GM18505 (cell line): ENCODE measurements around the gene UTP20.
"Not testable (repeated sequence)": the region's sequence is repeated elsewhere in the genome, so short reads cannot be mapped to it uniquely, and the experiment has no call there.

ENCODE experiments used
- ATAC-seq: cut with Tn5 transposase; IDR thresholded peaks from one replicate; pipeline ENCODE4 v1.9.1; 2021; ENCODE audit not compliant: unreplicated experiment
- POLR2A ChIP-seq: IDR thresholded peaks from 4 replicates; pipeline ENCODE4 v1.6.1; 2011; ENCODE audit warnings: borderline replicate concordance; ENCODE audit not compliant: insufficient read depth, insufficient read length; ENCODE audit errors: extremely low read depth

UTP20 gene

GRCh38 chr12:101343893-101344292, 64.0 kb downstream of the UTP20 start:
- no peak for TF ChIP-seq POLR2A
- ATAC-seq, result no peak

GRCh38 chr12:101351682-101352081, 71.8 kb downstream of the UTP20 start:
- ATAC-seq, result no peak
- no peak for TF ChIP-seq POLR2A

- TF ChIP-seq POLR2A, result no peak
- no peak for ATAC-seq
These were observed 76.9 kb downstream of the UTP20 start for GRCh38 chr12:101356794-101357193.

DNA sequence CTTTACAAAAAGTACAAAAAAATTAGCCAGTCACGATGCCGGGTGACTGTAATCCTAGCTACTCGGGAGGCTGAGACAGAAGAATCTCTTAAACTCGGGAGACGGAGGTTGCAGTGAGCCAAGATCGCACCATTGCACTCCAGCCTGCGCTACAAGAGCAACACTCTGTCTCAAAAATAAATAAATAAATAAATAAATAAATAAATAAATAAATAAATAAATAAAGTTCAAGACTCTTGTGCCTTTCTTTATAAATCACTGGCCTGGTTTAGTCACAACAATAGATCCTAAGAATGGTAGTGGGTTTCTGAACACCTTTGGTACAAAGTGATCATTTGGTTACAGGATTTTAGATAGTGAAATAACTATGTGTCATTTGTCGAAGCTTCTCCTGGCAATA, 81.5 kb downstream of the UTP20 start:
- no peak for TF ChIP-seq POLR2A
- no peak for ATAC-seq

- TF ChIP-seq POLR2A, result no peak
- ATAC-seq, result no peak
These were observed 88.1 kb downstream of the UTP20 start for GRCh38 chr12:101368016-101368415.

- no peak for TF ChIP-seq POLR2A
- ATAC-seq, result no peak
These were observed 92.5 kb downstream of the UTP20 start for GRCh38 chr12:101372431-101372830.

GRCh38 chr12:101375573-101375972, 95.7 kb downstream of the UTP20 start:
- TF ChIP-seq POLR2A, result no peak
- no peak for ATAC-seq

DNA sequence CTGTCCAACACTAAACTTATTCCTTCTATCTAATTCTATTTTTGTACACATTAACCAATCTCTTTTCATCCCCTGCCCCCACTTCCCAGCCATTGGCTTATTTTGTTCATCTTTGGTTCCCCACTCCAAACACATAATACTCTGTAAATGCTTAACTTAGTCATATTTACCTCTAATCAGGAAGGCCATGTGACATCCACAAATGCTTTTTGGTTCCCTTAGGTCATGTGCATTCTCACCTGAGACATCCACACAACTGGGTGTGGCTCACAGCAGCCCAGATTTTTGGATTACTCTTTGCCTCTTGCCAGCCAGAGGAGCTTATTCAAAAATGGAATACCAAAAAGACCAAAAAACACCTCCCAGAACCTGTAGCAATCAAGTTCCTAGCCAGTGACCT, 99.2 kb downstream of the UTP20 start:
- no peak for TF ChIP-seq POLR2A
- no peak for ATAC-seq

DNA sequence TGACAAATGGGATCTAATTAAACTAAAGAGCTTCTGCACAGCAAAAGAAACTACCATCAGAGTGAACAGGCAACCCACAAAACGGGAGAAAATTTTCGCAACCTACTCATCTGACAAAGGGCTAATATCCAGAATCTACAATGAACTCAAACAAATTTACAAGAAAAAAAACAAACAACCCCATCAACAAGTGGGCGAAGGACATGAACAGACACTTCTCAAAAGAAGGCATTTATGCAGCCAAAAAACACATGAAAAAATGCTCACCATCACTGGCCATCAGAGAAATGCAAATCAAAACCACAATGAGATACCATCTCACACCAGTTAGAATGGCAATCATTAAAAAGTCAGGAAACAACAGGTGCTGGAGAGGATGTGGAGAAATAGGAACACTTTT, 111.3 kb downstream of the UTP20 start:
- not testable (repeated sequence) for ATAC-seq

- peak; percentile 3 for TF ChIP-seq POLR2A
- no peak for ATAC-seq
These were observed 127.1 kb downstream of the UTP20 start for GRCh38 chr12:101407049-101407435.

GRCh38 chr12:101407436-101408345, 127.8 kb downstream of the UTP20 start, which contains the start of gene ARL1:
Gene ARL1, minus strand, starts transcription at chr12:101407772. Its CDS starts 127 bp downstream, at chr12:101407645.
- ATAC-seq, result peak; percentile 77
- TF ChIP-seq POLR2A, result peak; percentile 86

DNA sequence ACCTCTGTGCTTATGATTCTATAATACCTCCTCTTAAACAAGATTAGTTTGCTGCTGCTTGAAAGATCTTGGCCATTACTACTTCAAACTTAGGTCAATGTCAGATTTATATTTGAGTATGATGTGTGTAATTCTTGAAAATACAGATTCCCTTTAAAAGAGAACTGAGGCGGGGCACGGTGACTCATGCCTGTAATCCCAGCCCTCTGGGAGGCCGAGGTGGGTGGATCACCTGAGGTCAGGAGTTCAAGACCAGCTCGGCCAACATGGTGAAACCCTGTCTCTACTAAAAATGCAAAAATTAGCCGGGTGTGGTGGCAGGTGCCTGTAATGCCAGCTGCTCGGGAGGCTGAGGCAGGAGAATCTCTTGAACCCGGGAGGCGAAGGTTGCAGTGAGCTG, 130.3 kb downstream of the UTP20 start:
- not testable (repeated sequence) for ATAC-seq

GRCh38 chr12:101414533-101415119, 134.7 kb downstream of the UTP20 start:
- no peak for ATAC-seq
- TF ChIP-seq POLR2A, result no peak

GRCh38 chr12:101415228-101415627, 135.3 kb downstream of the UTP20 start:
- ATAC-seq, result no peak
- no peak for TF ChIP-seq POLR2A

- ATAC-seq, result not testable (repeated sequence)
These were observed 142.2 kb downstream of the UTP20 start for GRCh38 chr12:101422066-101422465.
